ENCODE data around the gene TSPAN19.
"Not testable (repeated sequence)": the region's sequence is repeated elsewhere in the genome, so short reads cannot be mapped to it uniquely, and the experiment has no call there.

Gene TSPAN19

GRCh38 chr12:85036234-85036707 is at the start of gene TSPAN19, which contains the start of gene LRRIQ1:
Gene TSPAN19 (minus strand): TSS chr12:85036277. CDS start chr12:85029946, 6,331 bp downstream.
Gene LRRIQ1 (plus strand): TSS chr12:85036351. CDS start chr12:85038177, 1,826 bp downstream.
- DNase-seq (ENCODE audit: low read depth), result peak; percentile 90

- DNase-seq (ENCODE audit: low read depth), result no peak
Measured at GRCh38 chr12:85085066-85085465, 49.0 kb upstream of the TSPAN19 start.

- DNase-seq (ENCODE audit: low read depth), result peak; percentile 94
Measured at GRCh38 chr12:85076688-85077430, 40.8 kb upstream of the TSPAN19 start.

GRCh38 chr12:85072826-85073225 is 36.7 kb upstream of the TSPAN19 start:
- DNase-seq (ENCODE audit: low read depth), result peak; percentile 21

GRCh38 chr12:85065837-85066482 is 29.9 kb upstream of the TSPAN19 start:
- DNase-seq (ENCODE audit: low read depth), result no peak

GRCh38 chr12:85060916-85061315 is 24.8 kb upstream of the TSPAN19 start:
- DNase-seq (ENCODE audit: low read depth), result no peak

GRCh38 chr12:85059594-85059993 is 23.5 kb upstream of the TSPAN19 start:
- DNase-seq (ENCODE audit: low read depth), result no peak

- DNase-seq (ENCODE audit: low read depth), result no peak
Measured at GRCh38 chr12:85058339-85058738, 22.3 kb upstream of the TSPAN19 start.

GRCh38 chr12:85057370-85057963 is 21.4 kb upstream of the TSPAN19 start:
- peak; percentile 48 for DNase-seq (ENCODE audit: low read depth)

- no peak for DNase-seq (ENCODE audit: low read depth)
Measured at GRCh38 chr12:85043829-85044228, 7.8 kb upstream of the TSPAN19 start.

- DNase-seq (ENCODE audit: low read depth), result no peak
Measured at GRCh38 chr12:85041395-85041794, 5.3 kb upstream of the TSPAN19 start.

GRCh38 chr12:85036733-85037132 is 656 bp upstream of the TSPAN19 start:
- DNase-seq (ENCODE audit: low read depth), result no peak

- DNase-seq (ENCODE audit: low read depth), result peak; percentile 32
Measured at GRCh38 chr12:85029456-85029855, 6.6 kb downstream of the TSPAN19 start.

- no peak for DNase-seq (ENCODE audit: low read depth)
Measured at GRCh38 chr12:85018098-85018497, 18.0 kb downstream of the TSPAN19 start.

- DNase-seq (ENCODE audit: low read depth), result no peak
Measured at GRCh38 chr12:85017618-85018017, 18.5 kb downstream of the TSPAN19 start.

- DNase-seq (ENCODE audit: low read depth), result no peak
Measured at GRCh38 chr12:85017133-85017532, 18.9 kb downstream of the TSPAN19 start.

GRCh38 chr12:85016413-85016812 is 19.7 kb downstream of the TSPAN19 start:
- peak; percentile 91 for DNase-seq (ENCODE audit: low read depth)

GRCh38 chr12:85007836-85008235 is 28.2 kb downstream of the TSPAN19 start:
- DNase-seq (ENCODE audit: low read depth), result no peak

GRCh38 chr12:85006206-85006605 is 29.9 kb downstream of the TSPAN19 start:
- no peak for DNase-seq (ENCODE audit: low read depth)

- DNase-seq (ENCODE audit: low read depth), result no peak
Measured at GRCh38 chr12:85005615-85006014, 30.5 kb downstream of the TSPAN19 start.

- DNase-seq (ENCODE audit: low read depth), result not testable (repeated sequence)
Measured at GRCh38 chr12:85005047-85005446, 31.0 kb downstream of the TSPAN19 start.

GRCh38 chr12:85004204-85004603 is 31.9 kb downstream of the TSPAN19 start:
- DNase-seq (ENCODE audit: low read depth), result no peak

GRCh38 chr12:85002778-85003296 is 33.2 kb downstream of the TSPAN19 start:
- DNase-seq (ENCODE audit: low read depth), result no peak

Data from amniotic epithelial cell (primary cell).